CD8-positive, alpha-beta memory T cell (primary cell): ENCODE data around the gene FZD10. TPM values are rescaled to one million over a fixed set of nuclear protein-coding genes. Genes with fewer than 3 reads are reported as not detected.

ENCODE experiments used
- CTCF ChIA-PET: fragments of 350-600 bp; sonication (Branson Sonifier 250); formaldehyde crosslinking; loops from one replicate; lab custom pipeline; 2021; ENCODE audit warnings: antibody characterized with exemption; lab: Charles Lee
- POLR2A ChIA-PET: fragments of 350-600 bp; sonication (Branson Sonifier 250); formaldehyde crosslinking; loops from one replicate; lab custom pipeline; 2021; ENCODE audit warnings: antibody characterized with exemption; lab: Charles Lee
- DNase-seq, 5 donors: peaks; one replicate each; pipeline versions ENCODE4 v3.0.0 to v3.0.0-alpha.2; 2020 to 2022; ENCODE audit warnings: mixed read lengths in 1 of 5
- H3K27ac ChIP-seq: one replicate; pipeline ENCODE4 v1.7.0; 2013; ENCODE audit warnings: low read depth, mild to moderate bottlenecking, low read length, moderate library complexity
- H3K27me3 ChIP-seq: 2 replicates; pipeline ENCODE4 v1.7.0; 2013; ENCODE audit warnings: low read length, mild to moderate bottlenecking; ENCODE audit not compliant: insufficient read depth, poor library complexity, severe bottlenecking
- H3K36me3 ChIP-seq: 2 replicates; pipeline ENCODE4 v1.7.0; 2013; ENCODE audit warnings: mild to moderate bottlenecking, low read length, moderate library complexity; ENCODE audit not compliant: insufficient read depth
- H3K4me1 ChIP-seq: 2 replicates; pipeline ENCODE4 v1.7.0; 2013; ENCODE audit warnings: mild to moderate bottlenecking, low read length, moderate library complexity; ENCODE audit not compliant: insufficient read depth
- H3K4me3 ChIP-seq: 2 replicates; pipeline ENCODE4 v1.7.0; 2013; ENCODE audit warnings: mild to moderate bottlenecking, low read length
- H3K9me3 ChIP-seq: 2 replicates; pipeline ENCODE4 v1.7.0; 2013; ENCODE audit warnings: mild to moderate bottlenecking, low read length
- H3K27ac Mint-ChIP-seq, 8 donors: one replicate each; pipeline ENCODE4 v1.8.0; 2020 to 2021; ENCODE audit warnings: mixed read lengths in 8 of 8, mild to moderate bottlenecking in 6 of 8, inconsistent platforms in 3 of 8, moderate library complexity in 3 of 8
- H3K27me3 Mint-ChIP-seq, 2 donors: one replicate each; pipeline ENCODE4 v1.8.0; 2020 to 2021; ENCODE audit warnings: mixed read lengths in 2 of 2, mild to moderate bottlenecking in 1 of 2, moderate library complexity in 1 of 2
- H3K36me3 Mint-ChIP-seq, 3 donors: one replicate each; pipeline ENCODE4 v1.8.0; 2020 to 2021; ENCODE audit warnings: mixed read lengths in 3 of 3, inconsistent platforms in 1 of 3, mild to moderate bottlenecking in 1 of 3
- H3K4me1 Mint-ChIP-seq, 3 donors: one replicate each; pipeline ENCODE4 v1.8.0; 2020 to 2021; ENCODE audit warnings: mixed read lengths in 3 of 3, inconsistent platforms in 1 of 3, mild to moderate bottlenecking in 1 of 3
- H3K4me3 Mint-ChIP-seq, 7 donors: one replicate each; pipeline ENCODE4 v1.8.0; 2020 to 2021; ENCODE audit warnings: mixed read lengths in 7 of 7, mild to moderate bottlenecking in 6 of 7, moderate library complexity in 4 of 7, inconsistent platforms in 2 of 7
- H3K9me3 Mint-ChIP-seq, 5 donors: one replicate each; pipeline ENCODE4 v1.8.0; 2020 to 2022; ENCODE audit warnings: mixed read lengths in 5 of 5, mild to moderate bottlenecking in 3 of 5, moderate library complexity in 2 of 5, inconsistent platforms in 1 of 5
- polyA plus RNA-seq: library from polyadenylated mRNA; unstranded; fragments of 300-500 nt; fragmentation: Illumina TruSeq; gene quantifications from one replicate; pipeline ENCODE4 v1.2.3, GENCODE V29; 2021
- total RNA-seq, 2 experiments: library from RNA; stranded (reverse); gene quantifications; one replicate each; pipeline ENCODE4 v1.2.3, GENCODE V29; 2021

Gene FZD10
- total and polyA plus RNA-seq, 3 experiments from 2014 or later, result not detected

GRCh38 chr12:130195369-130195768, 33.1 kb downstream of the FZD10 start:
- no peak overlapping the region for H3K27ac ChIP-seq
- H3K9me3 Mint-ChIP-seq, result peaks cover 0 to 7% (median 0%) of the 10 kb centered on the region in 5 donors
- no peaks in the 10 kb centered on the region for H3K27me3 ChIP-seq
- no peaks in the 10 kb centered on the region for H3K36me3 ChIP-seq
- no peaks in the 10 kb centered on the region for H3K27me3 Mint-ChIP-seq
- no peak overlapping the region for H3K4me3 Mint-ChIP-seq
- H3K4me3 ChIP-seq, result no peak overlapping the region
- peaks cover 0 to 3% (median 0%) of the 10 kb centered on the region in 3 donors for H3K36me3 Mint-ChIP-seq
- no peak for DNase-seq
- no peak overlapping the region for H3K27ac Mint-ChIP-seq
- POLR2A ChIA-PET, result no interaction called here
- CTCF ChIA-PET, result no interaction called here
- no peaks in the 10 kb centered on the region for H3K9me3 ChIP-seq
- no peaks in the 10 kb centered on the region for H3K4me1 Mint-ChIP-seq
- no peaks in the 10 kb centered on the region for H3K4me1 ChIP-seq

GRCh38 chr12:130195776-130196175, 33.5 kb downstream of the FZD10 start:
- Histone ChIP-seq H3K27ac (no peak overlapping the region), H3K4me1 (no peaks in the 10 kb centered on the region), H3K9me3 (no peaks in the 10 kb centered on the region), H3K4me3 (no peak overlapping the region), H3K36me3 (no peaks in the 10 kb centered on the region), H3K27me3 (no peaks in the 10 kb centered on the region)
- Mint-ChIP-seq H3K4me1 (no peaks in the 10 kb centered on the region), H3K9me3 (peaks cover 0 to 8% (median 0%) of the 10 kb centered on the region in 5 donors), H3K4me3 (peak overlapping the region in 1 of 7 donors; percentile 28), H3K27ac (no peak overlapping the region), H3K36me3 (peaks cover 0 to 3% (median 0%) of the 10 kb centered on the region in 3 donors), H3K27me3 (no peaks in the 10 kb centered on the region)
- no peak for DNase-seq
- POLR2A ChIA-PET, result no interaction called here
- CTCF ChIA-PET, result no interaction called here

GRCh38 chr12:130196827-130197226, 34.6 kb downstream of the FZD10 start:
- DNase-seq, result no peak
- Histone ChIP-seq H3K36me3 (no peaks in the 10 kb centered on the region), H3K27me3 (no peaks in the 10 kb centered on the region), H3K9me3 (no peaks in the 10 kb centered on the region), H3K4me1 (no peaks in the 10 kb centered on the region), H3K27ac (no peak overlapping the region), H3K4me3 (no peak overlapping the region)
- Mint-ChIP-seq H3K27ac (no peak overlapping the region), H3K4me1 (no peaks in the 10 kb centered on the region), H3K27me3 (no peaks in the 10 kb centered on the region), H3K36me3 (peaks cover 0 to 3% (median 0%) of the 10 kb centered on the region in 3 donors), H3K9me3 (peaks cover 0 to 5% (median under 1%) of the 10 kb centered on the region in 5 donors), H3K4me3 (no peak overlapping the region)
- POLR2A ChIA-PET, result no interaction called here
- CTCF ChIA-PET, result no interaction called here

GRCh38 chr12:130198026-130198662, 35.9 kb downstream of the FZD10 start:
- H3K4me1 Mint-ChIP-seq, result no peaks in the 10 kb centered on the region
- Histone ChIP-seq H3K4me3 (no peak overlapping the region), H3K27ac (no peak overlapping the region), H3K36me3 (no peaks in the 10 kb centered on the region), H3K4me1 (no peaks in the 10 kb centered on the region), H3K27me3 (no peaks in the 10 kb centered on the region), H3K9me3 (no peaks in the 10 kb centered on the region)
- H3K9me3 Mint-ChIP-seq, result peaks cover 0 to 4% (median 3%) of the 10 kb centered on the region in 5 donors
- ChIA-PET CTCF (no interaction called here), POLR2A (no interaction called here)
- peak overlapping the region in 1 of 8 donors; percentile 39 for H3K27ac Mint-ChIP-seq
- no peaks in the 10 kb centered on the region for H3K27me3 Mint-ChIP-seq
- DNase-seq, result no peak
- H3K4me3 Mint-ChIP-seq, result no peak overlapping the region
- H3K36me3 Mint-ChIP-seq, result peaks cover 0 to 3% (median 0%) of the 10 kb centered on the region in 3 donors

- Mint-ChIP-seq H3K27me3 (no peaks in the 10 kb centered on the region), H3K4me1 (no peaks in the 10 kb centered on the region), H3K36me3 (peaks cover 0 to 3% (median 0%) of the 10 kb centered on the region in 3 donors), H3K27ac (no peak overlapping the region), H3K4me3 (no peak overlapping the region), H3K9me3 (peaks cover 0 to 7% (median 3%) of the 10 kb centered on the region in 5 donors)
- ChIA-PET POLR2A (no interaction called here), CTCF (no interaction called here)
- Histone ChIP-seq H3K9me3 (no peaks in the 10 kb centered on the region), H3K36me3 (no peaks in the 10 kb centered on the region), H3K27me3 (no peaks in the 10 kb centered on the region), H3K4me1 (no peaks in the 10 kb centered on the region), H3K4me3 (no peak overlapping the region), H3K27ac (no peak overlapping the region)
- no peak for DNase-seq
Observed at GRCh38 chr12:130198663-130199060, 36.4 kb downstream of the FZD10 start.

- H3K27me3 ChIP-seq, result no peaks in the 10 kb centered on the region
- ChIA-PET POLR2A (no interaction called here), CTCF (no interaction called here)
- H3K4me3 ChIP-seq, result no peak overlapping the region
- H3K4me1 Mint-ChIP-seq, result no peaks in the 10 kb centered on the region
- no peak overlapping the region for H3K27ac ChIP-seq
- no peaks in the 10 kb centered on the region for H3K27me3 Mint-ChIP-seq
- no peak overlapping the region for H3K4me3 Mint-ChIP-seq
- DNase-seq, result no peak
- H3K36me3 Mint-ChIP-seq, result peaks cover 0 to 3% (median 0%) of the 10 kb centered on the region in 3 donors
- no peaks in the 10 kb centered on the region for H3K36me3 ChIP-seq
- no peaks in the 10 kb centered on the region for H3K9me3 ChIP-seq
- H3K9me3 Mint-ChIP-seq, result peaks cover 0 to 10% (median 3%) of the 10 kb centered on the region in 5 donors
- H3K4me1 ChIP-seq, result no peaks in the 10 kb centered on the region
- no peak overlapping the region for H3K27ac Mint-ChIP-seq
Observed at GRCh38 chr12:130199581-130200390, 37.5 kb downstream of the FZD10 start.

- Mint-ChIP-seq H3K36me3 (peaks cover 0 to 3% (median 0%) of the 10 kb centered on the region in 3 donors), H3K27ac (no peak overlapping the region), H3K27me3 (peaks cover 0 to 1% of the 10 kb centered on the region in 2 donors), H3K4me3 (no peak overlapping the region), H3K9me3 (peaks cover 0 to 10% (median 5%) of the 10 kb centered on the region in 5 donors), H3K4me1 (no peaks in the 10 kb centered on the region)
- ChIA-PET CTCF (no interaction called here), POLR2A (no interaction called here)
- no peak overlapping the region for H3K4me3 ChIP-seq
- no peaks in the 10 kb centered on the region for H3K9me3 ChIP-seq
- no peaks in the 10 kb centered on the region for H3K36me3 ChIP-seq
- no peak overlapping the region for H3K27ac ChIP-seq
- DNase-seq, result no peak
- no peaks in the 10 kb centered on the region for H3K27me3 ChIP-seq
- no peaks in the 10 kb centered on the region for H3K4me1 ChIP-seq
Observed at GRCh38 chr12:130200445-130200844, 38.2 kb downstream of the FZD10 start.

GRCh38 chr12:130201037-130201436, 38.8 kb downstream of the FZD10 start:
- Mint-ChIP-seq H3K4me3 (no peak overlapping the region), H3K4me1 (no peaks in the 10 kb centered on the region), H3K27me3 (peaks cover 0 to 3% of the 10 kb centered on the region in 2 donors), H3K9me3 (peaks cover 0 to 10% (median 5%) of the 10 kb centered on the region in 5 donors), H3K36me3 (peaks cover 0 to 3% (median 0%) of the 10 kb centered on the region in 3 donors), H3K27ac (no peak overlapping the region)
- ChIA-PET POLR2A (no interaction called here), CTCF (no interaction called here)
- Histone ChIP-seq H3K4me1 (no peaks in the 10 kb centered on the region), H3K4me3 (no peak overlapping the region), H3K27ac (no peak overlapping the region), H3K27me3 (no peaks in the 10 kb centered on the region), H3K36me3 (no peaks in the 10 kb centered on the region), H3K9me3 (no peaks in the 10 kb centered on the region)
- DNase-seq, result no peak
